HG03066 (cell line): Measurements from ENCODE around the gene TPGS1.

Experiments used
- ATAC-seq: cut with Tn5 transposase; IDR thresholded peaks from one replicate; pipeline ENCODE4 v1.9.1; 2021; ENCODE audit warnings: low read depth; ENCODE audit not compliant: unreplicated experiment

Gene TPGS1

GRCh38 chr19:507286-508203 is at the start of gene TPGS1:
Gene TPGS1, plus strand, starts transcription at chr19:507497. Its CDS starts 10 bp downstream, at chr19:507507.
- peak; percentile 57 for ATAC-seq

- ATAC-seq: no peak
These were observed 49.7 kb upstream of the TPGS1 start for GRCh38 chr19:457636-458035.

GRCh38 chr19:458091-459042 is 48.9 kb upstream of the TPGS1 start:
- ATAC-seq: no peak

GRCh38 chr19:459724-460511 is 47.4 kb upstream of the TPGS1 start:
- no peak for ATAC-seq

GRCh38 chr19:460877-461720 is 46.2 kb upstream of the TPGS1 start, which contains the start of gene SHC2:
Gene SHC2, minus strand, starts transcription at chr19:461033. Its CDS starts 37 bp downstream, at chr19:460996.
- ATAC-seq: no peak

GRCh38 chr19:461721-462551 is 45.4 kb upstream of the TPGS1 start:
- no peak for ATAC-seq

GRCh38 chr19:463483-464207 is 43.7 kb upstream of the TPGS1 start:
- ATAC-seq: no peak

- ATAC-seq: no peak
These were observed 43.1 kb upstream of the TPGS1 start for GRCh38 chr19:464208-464545.

- no peak for ATAC-seq
These were observed 42.1 kb upstream of the TPGS1 start for GRCh38 chr19:465056-465816.

GRCh38 chr19:467554-467953 is 39.7 kb upstream of the TPGS1 start:
- ATAC-seq: no peak

- ATAC-seq: no peak
These were observed 38.6 kb upstream of the TPGS1 start for GRCh38 chr19:468587-469256.

- ATAC-seq: no peak
These were observed 37.5 kb upstream of the TPGS1 start for GRCh38 chr19:469833-470232.

GRCh38 chr19:470701-471100 is 36.6 kb upstream of the TPGS1 start:
- no peak for ATAC-seq

- ATAC-seq: no peak
These were observed 35.1 kb upstream of the TPGS1 start for GRCh38 chr19:472005-472858.

- no peak for ATAC-seq
These were observed 32.9 kb upstream of the TPGS1 start for GRCh38 chr19:474126-475078.
